Activated CD4-positive, CD25-positive, alpha-beta regulatory T cell treated with anti-CD3 and anti-CD28 coated beads, Interleukin-2, amount 50 U/mL, for 16 hours (primary cell): ENCODE data around the gene UBAP2.

ENCODE experiments used
- DNase-seq: peaks from one replicate; pipeline ENCODE4 v3.0.0-alpha.2; 2020; ENCODE audit warnings: low read depth, low spot score

Gene UBAP2

DNA sequence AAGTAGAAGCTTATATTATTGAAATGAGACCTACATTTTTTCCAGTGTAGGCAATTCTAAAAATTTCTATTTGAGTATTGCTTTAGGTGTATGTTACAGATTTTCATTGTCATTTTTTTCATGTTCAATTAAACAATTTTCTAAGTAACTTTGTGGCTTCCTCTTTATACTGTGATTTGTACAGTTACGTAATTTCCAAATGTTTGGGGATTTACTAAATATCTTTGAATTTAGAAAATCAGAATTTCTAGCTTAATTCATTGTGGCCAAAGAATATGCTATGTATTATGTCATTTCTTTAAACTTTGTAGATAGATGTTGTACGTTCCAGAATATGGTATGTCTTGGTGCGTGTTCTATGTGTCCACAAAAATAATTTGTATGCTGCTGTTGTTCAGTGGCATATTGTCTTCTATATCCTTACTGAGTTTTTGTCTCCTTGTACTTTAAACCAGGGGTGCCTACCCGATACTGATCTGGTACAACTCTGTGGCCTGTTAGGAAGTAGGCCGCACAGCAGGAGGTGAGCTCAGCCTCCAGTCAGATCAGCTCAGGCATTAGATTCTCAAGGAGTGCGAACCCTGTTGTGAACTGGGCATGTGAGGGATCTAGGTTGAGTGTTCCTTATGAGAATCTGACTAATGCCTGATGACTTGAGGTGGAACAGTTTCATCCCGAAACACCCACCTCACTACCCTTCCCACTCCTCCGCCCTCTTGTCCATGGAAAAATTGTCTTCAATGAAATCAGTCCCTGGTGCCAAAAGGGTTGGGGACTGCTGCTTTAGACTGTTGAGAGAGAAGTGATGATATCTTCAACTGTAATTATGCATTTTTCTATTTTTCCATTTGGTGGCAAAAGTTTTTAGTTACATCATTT lies 168.2 kb downstream of the UBAP2 start:
- DNase-seq, result no peak

- no peak for DNase-seq
These were observed 169.9 kb downstream of the UBAP2 start for GRCh38 chr9:33878691-33879366.

DNA sequence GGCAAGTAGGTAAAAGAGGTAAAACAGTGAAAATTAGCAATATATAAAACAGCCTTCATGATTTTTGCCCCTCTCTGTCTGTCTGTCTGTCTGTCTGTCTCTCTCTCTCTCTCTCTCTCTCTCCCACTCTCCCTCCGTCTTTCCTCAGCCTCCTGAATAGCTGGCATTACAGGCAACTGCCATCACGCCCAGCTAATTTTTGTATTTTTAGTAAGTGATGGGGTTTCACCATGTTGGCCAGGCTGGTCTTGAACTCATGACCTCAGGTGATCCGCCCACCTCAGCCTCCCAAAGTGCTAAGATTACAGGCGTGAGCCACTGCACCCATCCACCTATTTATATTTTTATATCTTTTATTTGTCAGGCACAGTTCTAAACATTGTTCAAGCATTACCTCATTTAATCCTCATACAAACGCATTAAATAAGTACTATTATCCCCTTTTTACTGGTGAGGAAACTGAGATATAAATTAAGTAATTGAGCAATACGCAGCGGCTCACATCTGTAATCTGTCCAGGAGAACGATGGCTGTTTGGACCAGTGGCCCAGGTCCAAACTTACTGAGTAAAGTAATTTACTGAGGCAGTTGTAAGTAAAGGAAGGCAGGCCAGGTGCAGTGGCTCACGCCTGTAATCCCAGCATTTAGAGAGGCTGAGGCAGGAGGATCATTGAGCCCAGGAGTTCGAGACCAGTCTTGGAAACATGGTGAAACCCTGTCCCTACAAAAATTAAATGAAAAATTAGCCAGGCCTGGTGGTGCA lies 170.8 kb downstream of the UBAP2 start:
- DNase-seq, result no peak
